ENCODE results near the gene HIC1.

- TF ChIP-seq CTCF (conservative IDR thresholded peaks at IDR 0.05 in 1 of 2, IDR thresholded peaks at IDR 0.05 in 1 of 2; ENCODE audit: extremely low read depth in 1 of 2, insufficient read depth in 1 of 2, low read depth in 1 of 2, low read length in 2 of 2), result no peak
- TF ChIP-seq EZH2 (IDR thresholded peaks at IDR 0.05; ENCODE audit: borderline replicate concordance, low read length), result no peak
Observed at GRCh38 chr17:2059547-2060384, 4.9 kb downstream of the HIC1 start.
